ENCODE data around the gene POLR2F. TPM values are rescaled to one million over a fixed set of nuclear protein-coding genes. Genes with fewer than 3 reads are reported as not detected.

Gene POLR2F
- total RNA-seq, 1 donor from 2014 or later: 23.7 TPM

DNA sequence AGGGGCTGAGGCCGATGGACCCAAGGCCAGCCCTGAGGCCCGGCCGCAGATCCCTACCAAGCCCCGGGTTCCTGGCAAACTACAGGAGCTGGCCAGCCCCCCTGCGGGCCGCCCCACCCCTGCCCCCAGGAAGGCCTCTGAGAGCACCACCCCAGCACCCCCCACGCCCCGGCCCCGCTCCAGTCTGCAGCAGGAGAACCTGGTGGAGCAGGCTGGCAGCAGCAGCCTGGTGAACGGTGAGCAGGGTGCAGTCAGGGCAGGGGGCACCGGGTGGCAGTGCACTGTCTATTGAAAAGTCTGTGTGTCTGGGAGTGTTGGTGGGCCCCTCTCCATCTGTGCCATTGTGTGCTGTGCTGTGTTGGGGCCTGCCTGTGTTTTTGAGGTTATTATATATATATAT lies 31.3 kb upstream of the POLR2F start:
- Histone ChIP-seq H3K27me3 (ENCODE audit: control insufficient read depth, insufficient read depth, low read length) (no peaks in the 10 kb centered on the region), H3K4me3 (ENCODE audit: low read depth, low read length) (no peak overlapping the region), H3K36me3 (ENCODE audit: control insufficient read depth, insufficient read depth, low read length) (peaks cover 68% of the 10 kb centered on the region)
- no peak for FAIRE-seq
- DNase-seq (ENCODE audit: low read depth): no peak
- TF ChIP-seq, protein P1, sequence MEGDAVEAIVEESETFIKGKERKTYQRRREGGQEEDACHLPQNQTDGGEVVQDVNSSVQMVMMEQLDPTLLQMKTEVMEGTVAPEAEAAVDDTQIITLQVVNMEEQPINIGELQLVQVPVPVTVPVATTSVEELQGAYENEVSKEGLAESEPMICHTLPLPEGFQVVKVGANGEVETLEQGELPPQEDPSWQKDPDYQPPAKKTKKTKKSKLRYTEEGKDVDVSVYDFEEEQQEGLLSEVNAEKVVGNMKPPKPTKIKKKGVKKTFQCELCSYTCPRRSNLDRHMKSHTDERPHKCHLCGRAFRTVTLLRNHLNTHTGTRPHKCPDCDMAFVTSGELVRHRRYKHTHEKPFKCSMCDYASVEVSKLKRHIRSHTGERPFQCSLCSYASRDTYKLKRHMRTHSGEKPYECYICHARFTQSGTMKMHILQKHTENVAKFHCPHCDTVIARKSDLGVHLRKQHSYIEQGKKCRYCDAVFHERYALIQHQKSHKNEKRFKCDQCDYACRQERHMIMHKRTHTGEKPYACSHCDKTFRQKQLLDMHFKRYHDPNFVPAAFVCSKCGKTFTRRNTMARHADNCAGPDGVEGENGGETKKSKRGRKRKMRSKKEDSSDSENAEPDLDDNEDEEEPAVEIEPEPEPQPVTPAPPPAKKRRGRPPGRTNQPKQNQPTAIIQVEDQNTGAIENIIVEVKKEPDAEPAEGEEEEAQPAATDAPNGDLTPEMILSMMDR (IDR thresholded peaks at IDR 0.05; ENCODE audit: insufficient read depth, low read length, severe bottlenecking): no peak

DNA sequence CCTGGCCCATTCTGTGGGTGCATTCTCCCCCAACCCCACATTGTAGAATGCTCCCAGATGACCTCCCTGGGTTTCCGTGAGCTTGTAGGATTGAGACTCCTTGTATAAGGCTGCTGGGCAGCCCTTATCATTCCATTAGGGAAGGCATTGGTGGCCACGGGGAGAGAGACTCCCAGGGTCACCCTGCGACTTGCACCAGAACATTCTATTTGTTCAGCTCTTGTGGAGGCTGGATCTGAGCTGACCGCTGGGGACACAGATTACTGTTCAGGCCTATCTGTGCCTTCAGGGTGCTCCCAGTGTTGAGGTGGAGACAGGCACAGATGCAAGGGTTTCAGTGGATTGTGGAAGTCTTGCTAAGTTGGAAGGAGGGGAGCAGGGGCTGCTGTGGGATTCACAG lies 29.6 kb upstream of the POLR2F start:
- H3K4me3 ChIP-seq (ENCODE audit: low read depth, low read length): no peak overlapping the region
- FAIRE-seq (peak; percentile 75), DNase-seq (ENCODE audit: low read depth) (no peak)
- TF ChIP-seq, protein P1 (IDR thresholded peaks at IDR 0.05; ENCODE audit: insufficient read depth, low read length, severe bottlenecking): no peak
- H3K36me3 ChIP-seq (ENCODE audit: control insufficient read depth, insufficient read depth, low read length): peaks cover 61% of the 10 kb centered on the region
- no peaks in the 10 kb centered on the region for H3K27me3 ChIP-seq (ENCODE audit: control insufficient read depth, insufficient read depth, low read length)

DNA sequence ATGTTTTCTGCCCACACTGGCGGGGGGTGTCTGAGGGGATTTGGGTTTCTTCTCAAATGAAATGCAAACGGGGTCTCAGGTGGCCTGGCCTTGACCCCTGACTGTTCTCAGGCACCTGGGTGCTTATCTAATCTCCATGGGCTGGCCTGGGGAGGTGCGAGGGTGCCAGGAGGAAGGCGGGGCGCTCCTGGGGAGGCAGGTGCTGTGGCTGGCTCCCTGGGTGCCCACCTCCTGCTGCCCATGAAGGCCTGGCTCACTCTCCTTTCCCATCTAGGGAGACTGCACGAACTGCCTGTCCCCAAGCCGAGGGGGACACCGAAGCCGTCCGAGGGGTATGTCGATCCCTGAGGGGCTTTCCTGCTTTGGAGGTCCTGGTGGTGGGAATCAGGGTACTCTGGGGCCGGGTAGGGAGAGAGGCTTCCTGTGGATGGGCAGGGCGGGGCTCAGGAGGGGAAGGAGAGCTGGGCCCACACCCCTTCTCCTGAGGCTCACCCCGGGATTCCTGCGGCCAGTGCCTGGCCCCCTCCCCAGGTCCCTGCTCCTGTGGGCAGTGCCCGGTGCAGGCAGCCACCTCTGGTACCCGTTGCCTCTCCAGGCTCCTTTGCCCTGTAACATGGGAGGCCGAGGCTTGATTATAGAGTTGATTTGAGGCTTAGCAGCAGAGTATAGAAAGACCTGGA lies 29.0 kb upstream of the POLR2F start:
- FAIRE-seq (no peak), DNase-seq (ENCODE audit: low read depth) (no peak)
- H3K4me3 ChIP-seq (ENCODE audit: low read depth, low read length): no peak overlapping the region
- no peaks in the 10 kb centered on the region for H3K27me3 ChIP-seq (ENCODE audit: control insufficient read depth, insufficient read depth, low read length)
- TF ChIP-seq, protein P1 (IDR thresholded peaks at IDR 0.05; ENCODE audit: insufficient read depth, low read length, severe bottlenecking): no peak
- H3K36me3 ChIP-seq (ENCODE audit: control insufficient read depth, insufficient read depth, low read length): peaks cover 63% of the 10 kb centered on the region

DNA sequence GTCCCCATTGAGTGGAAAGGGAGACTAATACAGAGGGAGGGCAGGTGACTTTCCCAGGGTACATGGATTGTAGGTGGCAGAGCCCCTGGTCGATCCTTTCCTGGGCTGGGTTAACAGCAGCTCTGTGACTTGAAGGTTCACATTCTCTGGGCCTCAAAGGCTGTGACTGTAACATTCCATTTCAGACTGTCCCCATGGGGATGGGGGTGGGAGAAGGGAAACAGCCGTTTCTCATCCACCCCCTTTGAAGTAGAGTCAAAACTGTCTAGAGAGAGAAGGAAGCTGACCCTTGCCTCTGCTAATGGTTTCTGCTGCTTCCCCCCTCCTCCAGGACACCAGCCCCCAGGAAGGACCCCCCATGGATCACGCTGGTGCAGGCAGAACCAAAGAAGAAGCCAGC lies 28.2 kb upstream of the POLR2F start:
- TF ChIP-seq, protein P1 (IDR thresholded peaks at IDR 0.05; ENCODE audit: insufficient read depth, low read length, severe bottlenecking): no peak
- peaks cover 65% of the 10 kb centered on the region for H3K36me3 ChIP-seq (ENCODE audit: control insufficient read depth, insufficient read depth, low read length)
- DNase-seq (ENCODE audit: low read depth) (no peak), FAIRE-seq (no peak)
- no peak overlapping the region for H3K4me3 ChIP-seq (ENCODE audit: low read depth, low read length)
- H3K27me3 ChIP-seq (ENCODE audit: control insufficient read depth, insufficient read depth, low read length): no peaks in the 10 kb centered on the region

DNA sequence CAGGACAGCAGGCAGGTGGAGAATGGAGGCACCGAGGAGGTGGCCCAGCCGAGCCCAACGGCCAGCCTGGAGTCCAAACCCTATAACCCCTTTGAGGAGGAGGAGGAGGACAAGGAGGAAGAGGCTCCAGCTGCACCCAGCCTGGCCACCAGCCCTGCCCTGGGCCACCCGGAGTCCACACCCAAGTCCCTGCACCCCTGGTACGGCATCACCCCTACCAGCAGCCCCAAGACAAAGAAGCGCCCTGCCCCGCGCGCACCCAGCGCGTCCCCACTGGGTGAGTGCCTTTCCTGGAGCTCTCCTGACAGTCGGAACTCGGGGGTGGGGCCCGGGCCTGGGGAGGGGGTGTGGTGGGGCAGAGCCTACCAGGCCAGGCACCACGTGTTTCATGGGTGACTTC lies 27.7 kb upstream of the POLR2F start:
- H3K4me3 ChIP-seq (ENCODE audit: low read depth, low read length): no peak overlapping the region
- peaks cover 67% of the 10 kb centered on the region for H3K36me3 ChIP-seq (ENCODE audit: control insufficient read depth, insufficient read depth, low read length)
- no peaks in the 10 kb centered on the region for H3K27me3 ChIP-seq (ENCODE audit: control insufficient read depth, insufficient read depth, low read length)
- DNase-seq (ENCODE audit: low read depth) (no peak), FAIRE-seq (no peak)
- TF ChIP-seq, protein P1 (IDR thresholded peaks at IDR 0.05; ENCODE audit: insufficient read depth, low read length, severe bottlenecking): no peak

DNA sequence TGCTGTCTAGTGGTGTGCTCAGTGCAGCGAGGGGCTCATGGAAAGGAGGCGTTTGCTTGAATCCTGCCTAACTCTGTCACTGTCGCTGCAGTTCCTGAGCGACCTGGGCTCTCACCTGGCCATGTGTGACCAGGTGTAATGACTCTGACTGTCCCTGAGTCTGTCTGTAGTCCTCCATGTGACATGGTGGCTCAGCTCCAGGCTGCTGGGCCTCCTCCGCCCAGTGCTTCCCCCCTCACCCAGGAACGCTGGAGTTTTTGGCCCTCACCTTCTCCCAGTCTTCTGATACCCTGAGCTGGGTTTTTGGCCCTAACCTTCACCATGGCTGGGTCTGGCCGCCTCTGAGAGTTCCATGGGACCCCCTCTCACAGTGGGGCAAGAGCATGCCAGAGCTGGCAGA lies 27.1 kb upstream of the POLR2F start:
- Histone ChIP-seq H3K36me3 (ENCODE audit: control insufficient read depth, insufficient read depth, low read length) (peaks cover 69% of the 10 kb centered on the region), H3K27me3 (ENCODE audit: control insufficient read depth, insufficient read depth, low read length) (no peaks in the 10 kb centered on the region), H3K4me3 (ENCODE audit: low read depth, low read length) (no peak overlapping the region)
- TF ChIP-seq, protein P1 (IDR thresholded peaks at IDR 0.05; ENCODE audit: insufficient read depth, low read length, severe bottlenecking): no peak
- DNase-seq (ENCODE audit: low read depth) (no peak), FAIRE-seq (peak; percentile 93)

All from bronchial epithelial cell (primary cell).